NB4 (cell line): ENCODE measurements around the gene MYOCD.

ENCODE experiments used
- CTCF ChIP-seq: IDR thresholded peaks from one replicate; pipeline ENCODE4 v1.5.1; 2012; ENCODE audit warnings: low read depth, low read length
- MAX ChIP-seq: IDR thresholded peaks from 2 replicates; pipeline ENCODE4 v1.6.1; 2011; ENCODE audit warnings: low read depth, low read length
- POLR2A ChIP-seq: IDR thresholded peaks from 2 replicates; pipeline ENCODE4 v1.6.1; 2011; ENCODE audit warnings: mild to moderate bottlenecking; ENCODE audit not compliant: insufficient read length; ENCODE audit errors: extremely low read depth

DNA sequence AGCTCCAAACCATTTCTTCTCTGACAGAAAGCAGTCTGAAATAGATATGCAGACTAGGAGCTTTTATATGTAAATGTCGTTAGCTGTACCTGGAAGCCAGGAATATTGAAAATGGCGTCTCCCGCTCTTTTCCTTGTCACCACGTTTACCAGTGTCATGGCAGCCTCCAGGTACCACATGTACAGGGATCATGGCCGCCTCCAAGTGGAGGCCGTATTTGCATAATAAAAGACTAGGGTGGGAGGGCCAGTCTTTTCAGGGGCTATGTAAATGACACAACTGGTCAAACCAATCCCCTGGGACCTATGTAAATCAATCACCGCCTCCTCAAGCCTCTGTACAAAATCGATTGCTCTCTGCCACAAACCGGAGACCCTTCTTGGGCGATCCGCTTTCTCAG lies 54.3 kb downstream of the MYOCD start:
- no peak for TF ChIP-seq CTCF
- no peak for TF ChIP-seq POLR2A
- TF ChIP-seq MAX: no peak
